HepG2 (cell line): ENCODE data around the gene KLHL33. TPM values are rescaled to one million over a fixed set of nuclear protein-coding genes. Genes with fewer than 3 reads are reported as not detected.

ENCODE experiments used
- CC2D1A ChIP-seq: sonication (generic); formaldehyde crosslinking; IDR thresholded peaks from 2 replicates; pipeline ENCODE4 v1.8.1; 2023; ENCODE audit warnings: mild to moderate bottlenecking, missing genetic modification reagents
- CHD4 ChIP-seq: fragments of 200-600 bp; sonication (generic); IDR thresholded peaks from 2 replicates; pipeline ENCODE4 v1.7.0; 2017; ENCODE audit warnings: mild to moderate bottlenecking, low read length, borderline replicate concordance
- CREB1 ChIP-seq, 2 experiments: fragments of 450-650 bp in 1 of 2; IDR thresholded peaks; 2 replicates each; pipeline ENCODE4 v1.6.1; 2016 to 2017; ENCODE audit warnings: control low read depth in 1 of 2, mild to moderate bottlenecking in 1 of 2, missing compliant biosample characterization in 1 of 2, missing genetic modification characterization in 1 of 2
- CTCF ChIP-seq: sonication (generic); formaldehyde crosslinking; IDR thresholded peaks from 2 replicates; pipeline ENCODE4 v1.5.0; 2020; ENCODE audit warnings: mild to moderate bottlenecking, missing genetic modification reagents, moderate library complexity
- GLMP ChIP-seq: sonication (generic); formaldehyde crosslinking; IDR thresholded peaks from 2 replicates; pipeline ENCODE4 v1.9.0; 2021; ENCODE audit warnings: missing genetic modification reagents, mild to moderate bottlenecking, borderline replicate concordance
- PAWR ChIP-seq: sonication (generic); formaldehyde crosslinking; IDR thresholded peaks from 2 replicates; pipeline ENCODE4 v1.4.0; 2020; ENCODE audit warnings: missing genetic modification reagents, mild to moderate bottlenecking, borderline replicate concordance
- RFXANK ChIP-seq: IDR thresholded peaks from 2 replicates; pipeline ENCODE4 v1.6.1; 2016
- RFXAP ChIP-seq: sonication (generic); formaldehyde crosslinking; IDR thresholded peaks from 2 replicates; pipeline ENCODE4 v1.4.0; 2020; ENCODE audit warnings: missing genetic modification reagents, borderline replicate concordance
- SIX1 ChIP-seq: sonication (generic); formaldehyde crosslinking; IDR thresholded peaks from 2 replicates; pipeline ENCODE4 v1.4.0; 2020; ENCODE audit warnings: missing genetic modification reagents, borderline replicate concordance
- SIX4 ChIP-seq: sonication (generic); formaldehyde crosslinking; IDR thresholded peaks from 2 replicates; pipeline ENCODE4 v1.4.0; 2020; ENCODE audit warnings: missing genetic modification reagents
- TBP ChIP-seq: sonication (generic); formaldehyde crosslinking; IDR thresholded peaks from 2 replicates; pipeline ENCODE4 v1.5.0; 2020; ENCODE audit warnings: missing genetic modification reagents
- TMF1 ChIP-seq: sonication (generic); formaldehyde crosslinking; IDR thresholded peaks from 2 replicates; pipeline ENCODE4 v1.8.1; 2022; ENCODE audit warnings: low read depth, missing genetic modification reagents
- XBP1 ChIP-seq: sonication (generic); formaldehyde crosslinking; IDR thresholded peaks from 2 replicates; pipeline ENCODE4 v1.5.0; 2020; ENCODE audit warnings: missing genetic modification reagents
- ZNF333 ChIP-seq: sonication (generic); formaldehyde crosslinking; IDR thresholded peaks from 2 replicates; pipeline ENCODE4 v1.4.0; 2020; ENCODE audit warnings: mild to moderate bottlenecking, missing genetic modification reagents, borderline replicate concordance
- ZNF546 ChIP-seq: sonication (generic); formaldehyde crosslinking; conservative IDR thresholded peaks from 2 replicates; pipeline ENCODE4 v1.8.1; 2023; ENCODE audit warnings: mild to moderate bottlenecking, missing genetic modification reagents
- ZNF552 ChIP-seq: sonication (generic); formaldehyde crosslinking; IDR thresholded peaks from 2 replicates; pipeline ENCODE4 v1.9.0; 2022; ENCODE audit warnings: missing genetic modification reagents, mild to moderate bottlenecking, borderline replicate concordance
- ZNF616 ChIP-seq: sonication (generic); formaldehyde crosslinking; IDR thresholded peaks from 2 replicates; pipeline ENCODE4 v1.5.0; 2020; ENCODE audit warnings: low read depth, mild to moderate bottlenecking, missing genetic modification reagents
- ZNF784 ChIP-seq: sonication (generic); formaldehyde crosslinking; IDR thresholded peaks from 2 replicates; pipeline ENCODE4 v1.5.1; 2020; ENCODE audit warnings: missing genetic modification reagents, mild to moderate bottlenecking, borderline replicate concordance
- ZNF839 ChIP-seq: sonication (generic); formaldehyde crosslinking; IDR thresholded peaks from 2 replicates; pipeline ENCODE4 v1.4.0; 2020; ENCODE audit warnings: missing genetic modification reagents, mild to moderate bottlenecking, borderline replicate concordance
- ZNF850 ChIP-seq: sonication (generic); formaldehyde crosslinking; conservative IDR thresholded peaks from 2 replicates; pipeline ENCODE4 v1.9.0; 2021; ENCODE audit warnings: mild to moderate bottlenecking, missing genetic modification reagents
- polyA plus RNA-seq, 8 experiments: library from polyadenylated mRNA; depleted of rRNA in 3 of 8; stranded (reverse) in 7 of 8; unstranded in 1 of 8; fragments of >200 nt; fragmentation: Illumina TruSeq in 4 of 8; extraction: Trizol in 4 of 8; gene quantifications; 2 replicates each; pipeline versions ENCODE4 v1.2.1 to v1.2.3, GENCODE V29; 2011 to 2016; ENCODE audit warnings: low read depth in 4 of 8, missing spikeins in 1 of 8, mixed read lengths in 1 of 8; ENCODE audit not compliant: insufficient read depth in 1 of 8
- total RNA-seq, 5 experiments: library from RNA; depleted of rRNA; stranded (reverse); fragments of >200 nt; fragmentation: Illumina TruSeq; extraction: Trizol; gene quantifications; 2 replicates each; pipeline ENCODE4 v1.2.3, GENCODE V29; 2016; ENCODE audit warnings: low read depth in 1 of 5
- TF ChIP-seq, protein P1 (sequence below): sonication (generic); formaldehyde crosslinking; conservative IDR thresholded peaks from 2 replicates; pipeline ENCODE4 v1.4.0; 2020; ENCODE audit warnings: mild to moderate bottlenecking, missing genetic modification reagents, moderate library complexity
- TF ChIP-seq, protein P2 (sequence below): sonication (generic); formaldehyde crosslinking; IDR thresholded peaks from 2 replicates; pipeline ENCODE4 v1.4.0; 2020; ENCODE audit warnings: mild to moderate bottlenecking, missing genetic modification reagents

The KLHL33 gene
- total and polyA plus RNA-seq, 2 of the 13 experiments (the other 11 are each of a cell fraction or from before 2014, with no cell fraction given), result not detected

GRCh38 chr14:20418501-20418909, 17.5 kb downstream of the KLHL33 start (continued):
- 0 out of 2 replicates have a peak, but pooled peaks have one; percentile 54 for TF ChIP-seq CHD4
- no peak for TF ChIP-seq XBP1 (CRISPR knock-in tag)
- TF ChIP-seq, protein P1, sequence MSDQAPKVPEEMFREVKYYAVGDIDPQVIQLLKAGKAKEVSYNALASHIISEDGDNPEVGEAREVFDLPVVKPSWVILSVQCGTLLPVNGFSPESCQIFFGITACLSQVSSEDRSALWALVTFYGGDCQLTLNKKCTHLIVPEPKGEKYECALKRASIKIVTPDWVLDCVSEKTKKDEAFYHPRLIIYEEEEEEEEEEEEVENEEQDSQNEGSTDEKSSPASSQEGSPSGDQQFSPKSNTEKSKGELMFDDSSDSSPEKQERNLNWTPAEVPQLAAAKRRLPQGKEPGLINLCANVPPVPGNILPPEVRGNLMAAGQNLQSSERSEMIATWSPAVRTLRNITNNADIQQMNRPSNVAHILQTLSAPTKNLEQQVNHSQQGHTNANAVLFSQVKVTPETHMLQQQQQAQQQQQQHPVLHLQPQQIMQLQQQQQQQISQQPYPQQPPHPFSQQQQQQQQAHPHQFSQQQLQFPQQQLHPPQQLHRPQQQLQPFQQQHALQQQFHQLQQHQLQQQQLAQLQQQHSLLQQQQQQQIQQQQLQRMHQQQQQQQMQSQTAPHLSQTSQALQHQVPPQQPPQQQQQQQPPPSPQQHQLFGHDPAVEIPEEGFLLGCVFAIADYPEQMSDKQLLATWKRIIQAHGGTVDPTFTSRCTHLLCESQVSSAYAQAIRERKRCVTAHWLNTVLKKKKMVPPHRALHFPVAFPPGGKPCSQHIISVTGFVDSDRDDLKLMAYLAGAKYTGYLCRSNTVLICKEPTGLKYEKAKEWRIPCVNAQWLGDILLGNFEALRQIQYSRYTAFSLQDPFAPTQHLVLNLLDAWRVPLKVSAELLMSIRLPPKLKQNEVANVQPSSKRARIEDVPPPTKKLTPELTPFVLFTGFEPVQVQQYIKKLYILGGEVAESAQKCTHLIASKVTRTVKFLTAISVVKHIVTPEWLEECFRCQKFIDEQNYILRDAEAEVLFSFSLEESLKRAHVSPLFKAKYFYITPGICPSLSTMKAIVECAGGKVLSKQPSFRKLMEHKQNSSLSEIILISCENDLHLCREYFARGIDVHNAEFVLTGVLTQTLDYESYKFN (CRISPR knock-in tag), result peak; percentile 79
- no peak for TF ChIP-seq ZNF546 (CRISPR knock-in tag)
- TF ChIP-seq CC2D1A (CRISPR knock-in tag), result no peak
- no peak for TF ChIP-seq TMF1 (CRISPR knock-in tag)
- TF ChIP-seq, protein P2, sequence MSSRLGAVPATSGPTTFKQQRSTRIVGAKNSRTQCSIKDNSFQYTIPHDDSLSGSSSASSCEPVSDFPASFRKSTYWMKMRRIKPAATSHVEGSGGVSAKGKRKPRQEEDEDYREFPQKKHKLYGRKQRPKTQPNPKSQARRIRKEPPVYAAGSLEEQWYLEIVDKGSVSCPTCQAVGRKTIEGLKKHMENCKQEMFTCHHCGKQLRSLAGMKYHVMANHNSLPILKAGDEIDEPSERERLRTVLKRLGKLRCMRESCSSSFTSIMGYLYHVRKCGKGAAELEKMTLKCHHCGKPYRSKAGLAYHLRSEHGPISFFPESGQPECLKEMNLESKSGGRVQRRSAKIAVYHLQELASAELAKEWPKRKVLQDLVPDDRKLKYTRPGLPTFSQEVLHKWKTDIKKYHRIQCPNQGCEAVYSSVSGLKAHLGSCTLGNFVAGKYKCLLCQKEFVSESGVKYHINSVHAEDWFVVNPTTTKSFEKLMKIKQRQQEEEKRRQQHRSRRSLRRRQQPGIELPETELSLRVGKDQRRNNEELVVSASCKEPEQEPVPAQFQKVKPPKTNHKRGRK, result no peak
- TF ChIP-seq ZNF784, result no peak
- TF ChIP-seq SIX4 (CRISPR knock-in tag), result no peak
- TF ChIP-seq PAWR (CRISPR knock-in tag), result no peak
- TF ChIP-seq ZNF850, result no peak
- no peak for TF ChIP-seq ZNF552 (CRISPR knock-in tag)
- no peak for TF ChIP-seq ZNF333
- TF ChIP-seq CREB1 (IDR thresholded peaks at IDR 0.05), result no peak
- 0 out of 2 replicates have a peak, but pooled peaks have one; percentile 25 for TF ChIP-seq CREB1 (CRISPR knock-in tag; IDR thresholded peaks at IDR 0.05)
- no peak for TF ChIP-seq SIX1
- TF ChIP-seq ZNF616 (CRISPR knock-in tag), result no peak
- no peak for TF ChIP-seq GLMP (CRISPR knock-in tag)
- no peak for TF ChIP-seq TBP (CRISPR knock-in tag)
- 0 out of 2 replicates have a peak, but pooled peaks have one; percentile 42 for TF ChIP-seq RFXAP (CRISPR knock-in tag)
- no peak for TF ChIP-seq CTCF (CRISPR knock-in tag)
- no peak for TF ChIP-seq RFXANK
- no peak for TF ChIP-seq ZNF839
